Osteocyte (in vitro differentiated cells): ENCODE data around the gene SSR2. TPM values are rescaled to one million over a fixed set of nuclear protein-coding genes. Genes with fewer than 3 reads are reported as not detected.

Experiments used
- DNase-seq: peaks from one replicate; pipeline ENCODE4 v3.0.0; 2021; ENCODE audit warnings: mixed read lengths; ENCODE audit not compliant: unreplicated experiment; ENCODE audit errors: extremely low spot score
- H3K27ac Mint-ChIP-seq: one replicate; pipeline ENCODE4 v1.8.0; 2021; ENCODE audit warnings: mild to moderate bottlenecking, mixed read lengths; ENCODE audit not compliant: unreplicated experiment
- H3K27me3 Mint-ChIP-seq: one replicate; pipeline ENCODE4 v1.8.0; 2021; ENCODE audit warnings: mixed read lengths; ENCODE audit not compliant: unreplicated experiment
- H3K36me3 Mint-ChIP-seq: one replicate; pipeline ENCODE4 v1.8.0; 2021; ENCODE audit warnings: mixed read lengths; ENCODE audit not compliant: unreplicated experiment
- H3K4me1 Mint-ChIP-seq: one replicate; pipeline ENCODE4 v1.8.0; 2021; ENCODE audit warnings: mixed read lengths; ENCODE audit not compliant: unreplicated experiment
- H3K4me3 Mint-ChIP-seq: one replicate; pipeline ENCODE4 v1.8.0; 2021; ENCODE audit warnings: mild to moderate bottlenecking, moderate library complexity, mixed read lengths; ENCODE audit not compliant: unreplicated experiment
- H3K9me3 Mint-ChIP-seq: one replicate; pipeline ENCODE4 v1.8.0; 2021; ENCODE audit warnings: mixed read lengths; ENCODE audit not compliant: unreplicated experiment
- CTCF ChIP-seq: fragments of 200-600 bp; sonication (generic); IDR thresholded peaks from 2 replicates; pipeline ENCODE4 v1.5.0; 2021; ENCODE audit warnings: antibody characterized with exemption, mild to moderate bottlenecking, moderate library complexity
- total RNA-seq: library from RNA; stranded (reverse); gene quantifications from 2 replicates; pipeline ENCODE4 v1.2.1, GENCODE V29; 2021

Gene SSR2
- total RNA-seq, 1 donor from 2014 or later: 283 TPM

- no peaks in the 10 kb centered on the region for H3K9me3 Mint-ChIP-seq
- H3K4me1 Mint-ChIP-seq: peaks cover 3% of the 10 kb centered on the region
- DNase-seq: no peak
- no peaks in the 10 kb centered on the region for H3K27me3 Mint-ChIP-seq
- H3K27ac Mint-ChIP-seq: no peak within 1 kb of the TSS
- H3K36me3 Mint-ChIP-seq: no peaks in the 10 kb centered on the region
- no peak within 1 kb of the TSS for H3K4me3 Mint-ChIP-seq
- TF ChIP-seq CTCF: no peak
Measured at GRCh38 chr1:156060937-156061636, 40.3 kb upstream of the SSR2 start, which contains the start of gene RAB25. Gene RAB25 (plus strand): TSS chr1:156061160. CDS start chr1:156061401, 241 bp downstream.

GRCh38 chr1:156056326-156056849 lies 35.6 kb upstream of the SSR2 start:
- DNase-seq: no peak
- no peaks in the 10 kb centered on the region for H3K9me3 Mint-ChIP-seq
- H3K4me1 Mint-ChIP-seq: peaks cover 25% of the 10 kb centered on the region
- no peaks in the 10 kb centered on the region for H3K36me3 Mint-ChIP-seq
- H3K27ac Mint-ChIP-seq: no peak overlapping the region
- TF ChIP-seq CTCF: no peak
- no peak overlapping the region for H3K4me3 Mint-ChIP-seq
- no peaks in the 10 kb centered on the region for H3K27me3 Mint-ChIP-seq

- Mint-ChIP-seq H3K4me3 (peak overlapping the region; percentile 97), H3K9me3 (no peaks in the 10 kb centered on the region), H3K27me3 (no peaks in the 10 kb centered on the region), H3K27ac (peak overlapping the region; percentile 96), H3K4me1 (peaks cover 25% of the 10 kb centered on the region), H3K36me3 (no peaks in the 10 kb centered on the region)
- no peak for TF ChIP-seq CTCF
- no peak for DNase-seq
Measured at GRCh38 chr1:156055281-156056048, 34.7 kb upstream of the SSR2 start.

GRCh38 chr1:156054500-156055280 lies 33.9 kb upstream of the SSR2 start, which contains the start of gene LAMTOR2:
Gene LAMTOR2 (plus strand): TSS chr1:156054782. CDS start chr1:156054890, 108 bp downstream.
- Mint-ChIP-seq H3K4me3 (peak within 1 kb of the TSS; percentile 97), H3K4me1 (peaks cover 25% of the 10 kb centered on the region), H3K27me3 (no peaks in the 10 kb centered on the region), H3K27ac (peak within 1 kb of the TSS; percentile 96), H3K36me3 (peaks cover 1% of the 10 kb centered on the region), H3K9me3 (no peaks in the 10 kb centered on the region)
- DNase-seq: peak; percentile 98
- no peak for TF ChIP-seq CTCF
